OCI-LY1 (cell line): ENCODE data around the gene PCNP.

Experiments used
- H2AFZ ChIP-seq: fragments of 200-600 bp; sonication (generic), shearing (Covaris generic); 2 replicates; pipeline ENCODE4 v1.6.0; 2014; ENCODE audit warnings: antibody characterized with exemption, mild to moderate bottlenecking, low read length
- H3F3A ChIP-seq: fragments of 200-600 bp; sonication (generic), shearing (Covaris generic); 2 replicates; pipeline ENCODE4 v1.6.0; 2014; ENCODE audit warnings: mild to moderate bottlenecking, antibody characterized with exemption, low read length, moderate library complexity; ENCODE audit not compliant: insufficient read depth
- H3K27ac ChIP-seq: fragments of 200-600 bp; sonication (generic); 2 replicates; pipeline ENCODE4 v1.5.1; 2014; ENCODE audit warnings: low read length, mixed run types, mild to moderate bottlenecking, low read depth; ENCODE audit not compliant: poor library complexity, severe bottlenecking
- H3K27me3 ChIP-seq: fragments of 200-600 bp; sonication (generic); 2 replicates; pipeline ENCODE4 v1.6.0; 2014; ENCODE audit warnings: antibody characterized with exemption, mild to moderate bottlenecking, low read length, moderate library complexity; ENCODE audit not compliant: insufficient read depth
- H3K36me3 ChIP-seq: fragments of 200-600 bp; sonication (generic); 2 replicates; pipeline ENCODE4 v1.6.1; 2014; ENCODE audit warnings: mild to moderate bottlenecking, antibody characterized with exemption, low read length, moderate library complexity, mixed read lengths; ENCODE audit not compliant: insufficient read depth
- H3K4me1 ChIP-seq: fragments of 200-600 bp; sonication (generic); 2 replicates; pipeline ENCODE4 v1.5.1; 2014; ENCODE audit warnings: mild to moderate bottlenecking, low read length, moderate library complexity; ENCODE audit not compliant: insufficient read depth, severe bottlenecking
- H3K4me2 ChIP-seq: fragments of 200-600 bp; sonication (generic), shearing (Covaris generic); 2 replicates; pipeline ENCODE4 v1.6.1; 2014; ENCODE audit warnings: low read length
- H3K4me3 ChIP-seq: fragments of 200-600 bp; sonication (generic); 2 replicates; pipeline ENCODE4 v1.5.1; 2014; ENCODE audit warnings: low read length, low read depth, mild to moderate bottlenecking, mixed read lengths; ENCODE audit not compliant: poor library complexity, severe bottlenecking
- H3K79me2 ChIP-seq: fragments of 200-600 bp; shearing (Covaris generic); 2 replicates; pipeline ENCODE4 v1.6.1; 2016; ENCODE audit warnings: mixed run types, low read length, mixed read lengths; ENCODE audit not compliant: insufficient read depth
- H3K9ac ChIP-seq: fragments of 200-600 bp; sonication (generic), shearing (Covaris generic); 2 replicates; pipeline ENCODE4 v1.6.1; 2014; ENCODE audit warnings: mild to moderate bottlenecking, low read length, mixed read lengths
- H3K9me2 ChIP-seq: fragments of 200-600 bp; sonication (generic), shearing (Covaris generic); 2 replicates; pipeline ENCODE4 v1.6.1; 2014; ENCODE audit warnings: low read depth, mild to moderate bottlenecking, low read length, mixed read lengths
- H3K9me3 ChIP-seq: fragments of 200-600 bp; shearing (Covaris generic); 2 replicates; pipeline ENCODE4 v1.6.1; 2014; ENCODE audit warnings: low read length, mixed read lengths
- H4K20me1 ChIP-seq: fragments of 200-600 bp; sonication (generic), shearing (Covaris generic); 2 replicates; pipeline ENCODE4 v1.6.0; 2016; ENCODE audit warnings: mild to moderate bottlenecking, low read length; ENCODE audit not compliant: insufficient read depth
- EZH2 ChIP-seq: fragments of 200-600 bp; sonication (generic), shearing (Covaris generic); IDR thresholded peaks from 2 replicates; pipeline ENCODE4 v1.8.0; 2017; ENCODE audit warnings: borderline replicate concordance, mixed run types, mild to moderate bottlenecking, antibody characterized with exemption, low read length, moderate library complexity, mixed read lengths
- TF ChIP-seq, protein P1 (sequence below): fragments of 200-600 bp; sonication (generic), shearing (Covaris generic); IDR thresholded peaks from 2 replicates; pipeline ENCODE4 v1.5.1; 2017; ENCODE audit warnings: mild to moderate bottlenecking, antibody characterized with exemption, low read length, moderate library complexity, mixed read lengths

Gene PCNP

DNA sequence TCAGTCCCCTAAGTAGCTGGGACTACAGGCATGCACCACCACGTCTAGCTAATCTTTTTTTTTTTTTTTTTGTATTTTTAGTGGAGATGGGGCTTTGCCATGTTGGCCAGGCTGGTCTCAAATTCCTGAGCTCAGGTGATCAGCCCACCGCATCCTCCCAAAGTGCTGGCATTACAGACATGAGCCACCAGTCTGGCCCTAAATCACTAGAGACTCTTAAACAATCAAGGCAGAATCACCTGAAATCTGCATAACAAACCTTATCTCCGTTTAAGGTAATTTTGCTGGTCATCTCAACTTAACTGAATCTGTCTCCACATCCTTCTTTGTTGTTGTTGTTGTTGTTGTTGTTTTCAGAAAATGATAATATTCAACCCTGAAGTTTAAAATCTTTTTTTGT is 17.9 kb upstream of the PCNP start:
- H4K20me1 ChIP-seq = no peaks in the 10 kb centered on the region
- H3K4me3 ChIP-seq = no peak overlapping the region
- H3K9me3 ChIP-seq = no peaks in the 10 kb centered on the region
- H3K9ac ChIP-seq = no peak overlapping the region
- H3K27me3 ChIP-seq = no peaks in the 10 kb centered on the region
- H3K9me2 ChIP-seq = no peaks in the 10 kb centered on the region
- peaks cover 5% of the 10 kb centered on the region for H3K4me1 ChIP-seq
- no peak overlapping the region for H3K27ac ChIP-seq
- H3K4me2 ChIP-seq = no peak overlapping the region
- no peak for TF ChIP-seq EZH2
- TF ChIP-seq, protein P1, sequence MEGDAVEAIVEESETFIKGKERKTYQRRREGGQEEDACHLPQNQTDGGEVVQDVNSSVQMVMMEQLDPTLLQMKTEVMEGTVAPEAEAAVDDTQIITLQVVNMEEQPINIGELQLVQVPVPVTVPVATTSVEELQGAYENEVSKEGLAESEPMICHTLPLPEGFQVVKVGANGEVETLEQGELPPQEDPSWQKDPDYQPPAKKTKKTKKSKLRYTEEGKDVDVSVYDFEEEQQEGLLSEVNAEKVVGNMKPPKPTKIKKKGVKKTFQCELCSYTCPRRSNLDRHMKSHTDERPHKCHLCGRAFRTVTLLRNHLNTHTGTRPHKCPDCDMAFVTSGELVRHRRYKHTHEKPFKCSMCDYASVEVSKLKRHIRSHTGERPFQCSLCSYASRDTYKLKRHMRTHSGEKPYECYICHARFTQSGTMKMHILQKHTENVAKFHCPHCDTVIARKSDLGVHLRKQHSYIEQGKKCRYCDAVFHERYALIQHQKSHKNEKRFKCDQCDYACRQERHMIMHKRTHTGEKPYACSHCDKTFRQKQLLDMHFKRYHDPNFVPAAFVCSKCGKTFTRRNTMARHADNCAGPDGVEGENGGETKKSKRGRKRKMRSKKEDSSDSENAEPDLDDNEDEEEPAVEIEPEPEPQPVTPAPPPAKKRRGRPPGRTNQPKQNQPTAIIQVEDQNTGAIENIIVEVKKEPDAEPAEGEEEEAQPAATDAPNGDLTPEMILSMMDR = no peak
- no peaks in the 10 kb centered on the region for H3F3A ChIP-seq
- H3K36me3 ChIP-seq = no peaks in the 10 kb centered on the region
- H2AFZ ChIP-seq = no peak overlapping the region
- no peaks in the 10 kb centered on the region for H3K79me2 ChIP-seq

DNA sequence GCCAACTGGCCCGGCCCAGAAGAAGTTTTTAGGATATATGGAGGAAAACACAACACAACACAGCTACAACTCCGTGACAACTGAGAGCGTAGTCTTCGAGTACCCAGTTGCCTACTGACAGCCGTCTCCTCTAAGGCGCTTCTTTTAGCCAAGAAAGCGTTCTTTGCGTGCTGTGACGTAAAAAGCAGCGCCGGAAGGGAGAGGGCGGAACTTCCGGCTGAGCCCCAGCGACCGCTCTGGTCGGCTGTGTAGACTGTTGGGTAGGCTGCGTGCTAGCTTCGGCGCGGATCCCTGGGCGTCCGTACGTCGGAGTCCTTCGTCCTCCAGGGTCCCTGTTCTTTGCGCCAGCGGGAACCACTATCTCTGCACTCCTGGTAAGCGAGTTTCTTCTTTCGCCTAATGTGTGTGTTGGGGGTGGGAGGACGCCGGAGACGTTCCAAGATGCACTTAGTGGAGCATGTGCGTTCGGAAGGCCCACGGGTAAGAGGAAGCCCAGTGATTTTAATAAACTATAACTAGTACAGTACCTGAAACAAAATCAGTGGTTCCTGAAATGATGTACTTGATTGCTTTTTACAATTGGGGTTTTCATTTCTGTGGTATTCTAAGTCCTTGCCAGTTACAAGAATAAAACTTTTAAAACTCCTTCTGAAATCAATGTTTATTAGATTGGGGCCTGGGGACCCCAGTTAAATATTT is 12.2 kb upstream of the PCNP start, which contains the start of gene TRMT10C:
Gene TRMT10C, plus strand, starts transcription at position 239 of the 699 bp plus-strand sequence. CDS start 2,914 bp downstream, outside the sequence.
- H3K4me2 ChIP-seq = peak within 1 kb of the TSS; percentile 72
- H4K20me1 ChIP-seq = no peaks in the 10 kb centered on the region
- H3F3A ChIP-seq = no peaks in the 10 kb centered on the region
- H3K4me1 ChIP-seq = peaks cover 17% of the 10 kb centered on the region
- H3K27me3 ChIP-seq = no peaks in the 10 kb centered on the region
- H3K27ac ChIP-seq = peak within 1 kb of the TSS; percentile 13
- peak within 1 kb of the TSS; percentile 86 for H3K9ac ChIP-seq
- H3K9me3 ChIP-seq = no peaks in the 10 kb centered on the region
- H3K4me3 ChIP-seq = peak within 1 kb of the TSS; percentile 90
- H3K36me3 ChIP-seq = peaks cover 23% of the 10 kb centered on the region
- TF ChIP-seq, protein P1 = no peak
- no peak for TF ChIP-seq EZH2
- H3K79me2 ChIP-seq = peaks cover 29% of the 10 kb centered on the region
- H2AFZ ChIP-seq = peak within 1 kb of the TSS; percentile 86; the same call in 1 of the 2 replicates
- H3K9me2 ChIP-seq = no peaks in the 10 kb centered on the region

DNA sequence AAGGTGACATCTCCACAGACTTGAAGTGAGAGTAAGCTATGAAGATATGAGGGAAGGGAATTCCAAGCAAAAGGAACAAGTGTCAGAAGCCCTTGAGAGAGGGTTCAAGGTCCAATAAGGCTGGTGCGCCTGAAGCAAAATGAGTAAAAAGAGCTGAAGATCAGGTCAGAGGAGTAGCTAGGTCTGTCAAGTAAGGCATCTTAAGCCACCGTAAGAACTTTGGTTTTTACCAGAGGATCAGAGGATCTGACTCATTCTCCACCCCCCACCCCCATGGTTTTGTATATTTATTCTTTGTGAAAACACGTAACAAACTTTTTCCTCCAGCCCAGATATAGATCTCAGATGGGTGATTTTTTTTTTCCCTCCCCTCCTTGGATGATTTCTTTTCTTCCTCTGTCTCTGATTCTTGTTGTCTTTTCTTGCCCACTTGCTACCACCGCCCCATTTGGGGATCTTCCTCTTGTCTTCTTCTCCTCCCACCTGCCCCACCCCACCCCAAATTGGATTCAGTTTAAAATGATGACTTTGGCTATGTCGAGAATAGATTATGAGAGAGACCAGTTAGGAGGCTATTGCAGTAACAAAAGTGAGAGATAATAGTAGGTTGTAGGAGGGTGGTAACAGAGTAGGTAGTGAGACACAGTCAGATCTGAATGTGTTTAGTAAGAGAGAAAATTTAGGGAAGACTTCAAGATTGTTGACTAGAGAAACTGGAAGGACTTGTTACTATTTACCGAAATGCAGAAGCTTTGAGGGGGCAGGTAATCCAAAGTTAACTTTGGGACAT is 6.3 kb upstream of the PCNP start:
- TF ChIP-seq EZH2 = no peak
- TF ChIP-seq, protein P1 = no peak
- Histone ChIP-seq H3K4me3 (no peak overlapping the region), H3K36me3 (peaks cover 31% of the 10 kb centered on the region), H3K9me2 (no peaks in the 10 kb centered on the region), H3K4me2 (no peak overlapping the region), H3K4me1 (peaks cover 10% of the 10 kb centered on the region), H3F3A (no peaks in the 10 kb centered on the region), H3K9ac (no peak overlapping the region), H3K27me3 (no peaks in the 10 kb centered on the region), H3K79me2 (peaks cover 19% of the 10 kb centered on the region), H3K27ac (no peak overlapping the region), H2AFZ (no peak overlapping the region), H3K9me3 (no peaks in the 10 kb centered on the region), H4K20me1 (no peaks in the 10 kb centered on the region)
